Ovary (tissue), 3 donors: ENCODE results near the gene TMEM260.
"Not testable (repeated sequence)": the region's sequence is repeated elsewhere in the genome, so short reads cannot be mapped to it uniquely, and the experiment has no call there.

Experiments used
- CTCF ChIP-seq, 3 donors: fragments of 450-650 bp in 2 of 3; fragments of 200-600 bp in 1 of 3; IDR thresholded peaks; one replicate each; pipeline versions ENCODE4 v1.5.1 to v1.8.0; 2016 to 2022; ENCODE audit warnings: antibody characterized with exemption in 3 of 3, mild to moderate bottlenecking in 1 of 3
- POLR2A ChIP-seq: fragments of 450-650 bp; IDR thresholded peaks from one replicate; pipeline ENCODE4 v1.6.1; 2017; ENCODE audit warnings: antibody characterized with exemption, mild to moderate bottlenecking, moderate library complexity
- donor health status: DM: no; HTN: no; CAD: no.

DNA sequence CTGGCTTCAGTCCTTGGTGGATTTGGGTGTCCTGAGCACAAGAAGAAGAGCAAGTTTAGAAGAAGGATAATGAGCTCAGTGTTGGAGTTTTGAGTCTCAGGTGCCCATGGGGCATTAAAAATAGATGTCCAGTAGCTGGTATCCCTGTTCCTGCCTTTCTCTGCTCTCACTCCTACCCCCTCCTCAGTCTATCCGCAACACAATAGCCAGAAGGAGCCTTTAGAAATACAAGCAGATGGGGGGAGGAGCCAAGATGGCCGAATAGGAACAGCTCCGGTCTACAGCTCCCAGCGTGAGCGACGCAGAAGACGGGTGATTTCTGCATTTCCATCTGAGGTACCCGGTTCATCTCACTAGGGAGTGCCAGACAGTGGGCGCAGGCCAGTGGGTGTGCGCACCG lies 87.7 kb downstream of the TMEM260 start:
- not testable (repeated sequence) for TF ChIP-seq POLR2A; CTCF (IDR thresholded peaks at IDR 0.05)
